A549 treated with AZD2906 at 1 μM for 4 hours (cell line): ENCODE data around the gene TMCO1. TPM values are rescaled to one million over a fixed set of nuclear protein-coding genes. Genes with fewer than 3 reads are reported as not detected.

Source experiments
- total RNA-seq: library from RNA; stranded (reverse); fragments of 200-300 nt; extraction: Qiagen RNA extraction; gene quantifications from 5 replicates; pipeline ENCODE4 v1.2.3, GENCODE V29; 2022

Gene TMCO1
- total RNA-seq, result 155 to 189 TPM (median 158 TPM) in 5 replicates

GRCh38 chr1:165768513-165769394, at the start of gene TMCO1:
TMCO1 (minus strand) TSS chr1:165768868; CDS start chr1:165768751, 117 bp downstream.

GRCh38 chr1:165697881-165698760, 70.5 kb downstream of the TMCO1 start, which contains the start of gene ALDH9A1:
ALDH9A1 (minus strand) TSS chr1:165698562; CDS start chr1:165698558, 4 bp downstream.

Other genes starting within 250 kb of the TMCO1 start
- gene LRRC52, start 224.9 kb downstream of the TMCO1 start, total RNA-seq, result not detected in 5 replicates
- 199 to 233 TPM (median 207 TPM) in 5 replicates for gene MGST3, start 137.6 kb downstream of the TMCO1 start, total RNA-seq
- gene ALDH9A1, start 70.3 kb downstream of the TMCO1 start, total RNA-seq, result 38.0 to 42.6 TPM (median 39.7 TPM) in 5 replicates
- gene UCK2, start 58.7 kb upstream of the TMCO1 start, total RNA-seq, result 120 to 125 TPM (median 123 TPM) in 5 replicates